Fibroblast of lung (primary cell): Measurements from ENCODE around the gene HIBCH. TPM values are rescaled to one million over a fixed set of nuclear protein-coding genes. Genes with fewer than 3 reads are reported as not detected.
"Not testable (repeated sequence)": the region's sequence is repeated elsewhere in the genome, so short reads cannot be mapped to it uniquely, and the experiment has no call there.

Experiments
- DNase-seq, 2 donors: peaks; one replicate each; pipeline versions ENCODE4 v3.0.0 to v3.0.0-alpha.2; 2010; ENCODE audit warnings: low read depth in 2 of 2
- H2AFZ ChIP-seq: 2 replicates; pipeline ENCODE4 v1.5.1; 2012; ENCODE audit warnings: low read length, control low read depth, inconsistent platforms
- H3K27ac ChIP-seq: 2 replicates; pipeline ENCODE4 v1.5.1; 2011; ENCODE audit warnings: low read length, control low read depth; ENCODE audit not compliant: insufficient read depth
- H3K27me3 ChIP-seq: 2 replicates; pipeline ENCODE4 v1.5.1; 2011; ENCODE audit warnings: mild to moderate bottlenecking, low read length; ENCODE audit not compliant: control insufficient read depth, insufficient read depth
- H3K36me3 ChIP-seq: 2 replicates; pipeline ENCODE4 v1.5.1; 2011; ENCODE audit warnings: low read length; ENCODE audit not compliant: control insufficient read depth, insufficient read depth
- H3K4me1 ChIP-seq: 2 replicates; pipeline ENCODE4 v1.5.1; 2011; ENCODE audit warnings: low read length; ENCODE audit not compliant: control insufficient read depth, insufficient read depth; ENCODE audit errors: extremely low read depth
- H3K4me2 ChIP-seq: 2 replicates; pipeline ENCODE4 v1.5.1; 2011; ENCODE audit warnings: low read length, control low read depth; ENCODE audit not compliant: insufficient read depth; ENCODE audit errors: extremely low read depth
- H3K4me3 ChIP-seq, 4 experiments: fragments of 200-600 bp in 1 of 4; sonication (generic) in 1 of 4; replicated peaks in 1 of 4; 2 replicates each; pipeline ENCODE4 v1.5.1; 2011 to 2016; ENCODE audit warnings: low read length in 4 of 4, low read depth in 3 of 4, mild to moderate bottlenecking in 3 of 4, control low read depth in 2 of 4, inconsistent platforms in 1 of 4, mixed read lengths in 1 of 4; ENCODE audit not compliant: insufficient read depth in 1 of 4; ENCODE audit errors: control extremely low read depth in 1 of 4
- H3K79me2 ChIP-seq: 2 replicates; pipeline ENCODE4 v1.5.1; 2012; ENCODE audit warnings: mild to moderate bottlenecking, low read length, inconsistent platforms; ENCODE audit not compliant: control insufficient read depth, insufficient read depth
- H3K9ac ChIP-seq: 2 replicates; pipeline ENCODE4 v1.5.1; 2011; ENCODE audit warnings: mild to moderate bottlenecking, low read length, control low read depth; ENCODE audit not compliant: insufficient read depth
- H3K9me3 ChIP-seq: 2 replicates; pipeline ENCODE4 v1.5.1; 2012; ENCODE audit warnings: low read depth, low read length; ENCODE audit not compliant: control insufficient read depth, insufficient read depth
- H4K20me1 ChIP-seq: 2 replicates; pipeline ENCODE4 v1.5.1; 2011; ENCODE audit warnings: low read length; ENCODE audit not compliant: control insufficient read depth, insufficient read depth; ENCODE audit errors: extremely low read depth
- EZH2 ChIP-seq: IDR thresholded peaks from 2 replicates; pipeline ENCODE4 v1.5.1; 2012; ENCODE audit warnings: low read length, control low read depth, mild to moderate bottlenecking; ENCODE audit errors: missing control alignments
- polyA plus RNA-seq, 2 donors: library from polyadenylated mRNA; depleted of rRNA in 1 of 2; stranded (reverse) in 1 of 2; unstranded in 1 of 2; fragments of >200 nt; gene quantifications; 2 replicates each; pipeline ENCODE4 v1.2.1, GENCODE V29; 2011 to 2012; ENCODE audit warnings: missing spikeins in 1 of 2
- total RNA-seq: library from RNA; depleted of rRNA; stranded (reverse); fragments of >200 nt; gene quantifications from 2 replicates; pipeline ENCODE4 v1.2.1, GENCODE V29; 2014
- TF ChIP-seq, protein P1 (sequence below), 2 donors: IDR thresholded peaks in 1 of 2; conservative IDR thresholded peaks in 1 of 2; 1 replicate in 1 of 2; 2 replicates in 1 of 2; pipeline ENCODE4 v1.5.1; 2011 to 2012; ENCODE audit warnings: low read length in 2 of 2, control low read depth in 1 of 2, inconsistent platforms in 1 of 2, low read depth in 1 of 2, mild to moderate bottlenecking in 1 of 2

Gene HIBCH
- total and polyA plus RNA-seq, 2 donors (not counting 1 experiment from before 2014, with no cell fraction given) = 14.9 to 19.2 TPM

DNA sequence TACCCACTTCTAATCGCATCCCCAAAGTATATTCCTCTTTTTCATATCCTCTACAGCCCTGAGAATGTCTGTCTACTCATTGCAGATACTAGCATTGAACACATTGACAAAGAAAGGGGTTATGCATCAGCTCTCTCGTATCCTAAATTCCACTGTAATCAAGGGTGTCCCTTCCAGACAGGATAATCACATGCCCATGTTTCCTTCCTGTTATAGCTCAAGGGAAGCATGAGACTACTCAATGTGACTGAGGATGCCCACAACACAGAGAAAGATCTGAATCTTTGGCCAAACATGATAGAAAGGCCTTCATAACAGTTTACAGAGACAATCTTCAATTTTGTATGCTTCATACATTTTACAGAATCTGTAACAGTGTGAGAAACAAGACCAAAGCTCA is 69.2 kb downstream of the HIBCH start:
- Histone ChIP-seq H3K9me3 (no peaks in the 10 kb centered on the region), H3K79me2 (no peaks in the 10 kb centered on the region), H3K9ac (no peak overlapping the region), H3K36me3 (no peaks in the 10 kb centered on the region), H3K4me2 (no peak overlapping the region), H3K27me3 (no peaks in the 10 kb centered on the region), H3K27ac (no peak overlapping the region), H4K20me1 (no peaks in the 10 kb centered on the region), H3K4me1 (no peaks in the 10 kb centered on the region), H2AFZ (no peak overlapping the region), H3K4me3 (no peak overlapping the region)
- TF ChIP-seq EZH2 = no peak
- TF ChIP-seq, protein P1, sequence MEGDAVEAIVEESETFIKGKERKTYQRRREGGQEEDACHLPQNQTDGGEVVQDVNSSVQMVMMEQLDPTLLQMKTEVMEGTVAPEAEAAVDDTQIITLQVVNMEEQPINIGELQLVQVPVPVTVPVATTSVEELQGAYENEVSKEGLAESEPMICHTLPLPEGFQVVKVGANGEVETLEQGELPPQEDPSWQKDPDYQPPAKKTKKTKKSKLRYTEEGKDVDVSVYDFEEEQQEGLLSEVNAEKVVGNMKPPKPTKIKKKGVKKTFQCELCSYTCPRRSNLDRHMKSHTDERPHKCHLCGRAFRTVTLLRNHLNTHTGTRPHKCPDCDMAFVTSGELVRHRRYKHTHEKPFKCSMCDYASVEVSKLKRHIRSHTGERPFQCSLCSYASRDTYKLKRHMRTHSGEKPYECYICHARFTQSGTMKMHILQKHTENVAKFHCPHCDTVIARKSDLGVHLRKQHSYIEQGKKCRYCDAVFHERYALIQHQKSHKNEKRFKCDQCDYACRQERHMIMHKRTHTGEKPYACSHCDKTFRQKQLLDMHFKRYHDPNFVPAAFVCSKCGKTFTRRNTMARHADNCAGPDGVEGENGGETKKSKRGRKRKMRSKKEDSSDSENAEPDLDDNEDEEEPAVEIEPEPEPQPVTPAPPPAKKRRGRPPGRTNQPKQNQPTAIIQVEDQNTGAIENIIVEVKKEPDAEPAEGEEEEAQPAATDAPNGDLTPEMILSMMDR (conservative IDR thresholded peaks at IDR 0.05 in 1 of 2, IDR thresholded peaks at IDR 0.05 in 1 of 2; ENCODE audit: low read depth in 1 of 2, low read length in 2 of 2) = no peak
- no peak for DNase-seq

DNA sequence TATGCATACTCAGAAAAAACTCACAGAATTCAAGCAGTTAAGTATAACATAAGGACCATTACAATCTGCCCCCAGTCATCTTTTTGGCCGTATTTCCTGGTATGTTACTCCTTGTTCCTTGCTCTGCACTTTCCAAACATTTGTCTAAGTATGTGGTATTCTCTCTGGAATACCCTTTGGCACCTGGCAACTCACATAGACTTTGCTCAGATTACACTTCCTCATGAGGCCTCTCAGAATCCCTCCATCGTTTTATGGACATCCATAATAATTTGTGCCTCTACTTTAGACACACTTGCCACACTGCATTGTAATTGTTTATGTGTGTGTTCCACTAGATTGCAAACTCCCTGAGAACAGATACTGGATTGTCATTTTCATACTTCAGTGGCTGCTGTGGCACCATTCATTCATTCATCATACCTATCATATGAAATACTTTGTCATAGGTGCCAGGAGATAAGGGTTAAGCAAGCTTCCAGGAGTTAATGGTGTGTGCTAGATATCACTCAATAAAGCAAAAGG is 84.0 kb downstream of the HIBCH start:
- no peak overlapping the region for H3K27ac ChIP-seq
- no peak overlapping the region for H3K4me3 ChIP-seq
- H3K4me2 ChIP-seq = no peak overlapping the region
- no peak overlapping the region for H3K9ac ChIP-seq
- H3K79me2 ChIP-seq = no peaks in the 10 kb centered on the region
- no peaks in the 10 kb centered on the region for H3K9me3 ChIP-seq
- no peaks in the 10 kb centered on the region for H3K27me3 ChIP-seq
- H4K20me1 ChIP-seq = no peaks in the 10 kb centered on the region
- no peak overlapping the region for H2AFZ ChIP-seq
- H3K36me3 ChIP-seq = no peaks in the 10 kb centered on the region
- no peaks in the 10 kb centered on the region for H3K4me1 ChIP-seq
- DNase-seq = no peak
- TF ChIP-seq, protein P1 (conservative IDR thresholded peaks at IDR 0.05 in 1 of 2, IDR thresholded peaks at IDR 0.05 in 1 of 2; ENCODE audit: low read depth in 1 of 2, low read length in 2 of 2) = no peak
- TF ChIP-seq EZH2 = no peak

DNA sequence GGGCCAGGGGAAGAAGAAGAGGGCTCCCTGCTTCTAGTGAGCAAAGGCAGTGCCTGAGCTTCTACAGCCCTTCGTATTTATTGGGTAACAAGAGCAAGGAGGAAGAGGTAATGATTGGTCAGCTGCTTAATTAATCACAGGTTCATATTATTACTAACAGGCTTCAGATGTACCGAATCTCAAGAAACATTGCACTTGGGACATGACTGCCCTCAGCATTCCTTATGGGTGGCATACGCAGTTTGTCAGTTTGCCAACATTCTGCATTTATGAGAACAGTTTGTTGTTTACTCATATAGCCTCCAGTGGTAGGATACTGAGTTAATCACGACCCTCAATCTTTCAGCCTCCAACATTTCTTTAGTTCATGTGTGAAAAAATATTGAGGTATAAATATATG is 84.5 kb downstream of the HIBCH start:
- H3K4me3 ChIP-seq = no peak overlapping the region
- no peaks in the 10 kb centered on the region for H3K4me1 ChIP-seq
- no peak overlapping the region for H2AFZ ChIP-seq
- TF ChIP-seq EZH2 = no peak
- H3K9ac ChIP-seq = no peak overlapping the region
- H3K27ac ChIP-seq = no peak overlapping the region
- H4K20me1 ChIP-seq = no peaks in the 10 kb centered on the region
- H3K4me2 ChIP-seq = no peak overlapping the region
- no peak for DNase-seq
- H3K36me3 ChIP-seq = no peaks in the 10 kb centered on the region
- H3K79me2 ChIP-seq = no peaks in the 10 kb centered on the region
- H3K9me3 ChIP-seq = no peaks in the 10 kb centered on the region
- no peaks in the 10 kb centered on the region for H3K27me3 ChIP-seq

DNA sequence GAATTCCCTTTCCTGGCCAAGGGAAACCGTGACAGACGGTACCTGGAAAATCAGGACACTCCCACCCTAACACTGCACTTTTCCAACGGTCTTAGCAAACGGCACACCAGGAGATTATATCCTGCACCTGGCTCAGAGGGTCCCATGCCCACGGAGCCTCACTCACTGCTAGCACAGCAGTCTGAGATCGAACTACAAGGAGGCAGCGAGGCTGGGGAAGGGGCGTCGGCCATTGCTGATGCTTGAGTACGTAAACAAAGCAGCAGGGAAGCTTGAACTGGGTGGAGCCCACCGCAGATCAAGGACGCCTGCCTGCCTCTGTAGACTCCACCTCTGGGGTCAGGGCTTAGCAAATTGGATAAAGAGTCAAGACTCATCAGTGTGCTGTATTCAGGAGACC is 95.6 kb downstream of the HIBCH start:
- H3K27ac ChIP-seq, H3K4me2 ChIP-seq, H3K9me3 ChIP-seq, H3K79me2 ChIP-seq, H4K20me1 ChIP-seq, H3K4me1 ChIP-seq, H3K4me3 ChIP-seq, H3K36me3 ChIP-seq, H3K27me3 ChIP-seq, H3K9ac ChIP-seq, H2AFZ ChIP-seq, DNase-seq: not testable (repeated sequence)

DNA sequence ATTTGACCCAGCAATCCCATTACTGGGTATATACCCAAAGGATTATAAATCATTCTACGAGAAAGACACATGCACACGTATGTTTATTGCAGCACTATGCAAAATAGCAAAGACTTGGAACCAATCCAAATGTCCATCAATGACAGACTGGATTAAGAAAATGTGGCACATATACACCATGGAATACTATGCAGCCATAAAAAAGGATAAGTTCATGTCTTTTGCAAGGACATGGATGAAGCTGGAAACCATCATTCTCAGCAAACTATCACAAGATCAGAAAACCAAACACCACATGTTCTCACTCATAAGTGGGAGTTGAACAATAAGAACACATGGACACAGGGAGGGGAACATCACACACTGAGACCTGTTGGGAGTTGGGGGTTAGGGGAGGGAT is 96.9 kb downstream of the HIBCH start:
- not testable (repeated sequence) for H3K4me2 ChIP-seq, H3K79me2 ChIP-seq, H3K9ac ChIP-seq, H3K27ac ChIP-seq, H3K36me3 ChIP-seq, H3K4me1 ChIP-seq, H3K4me3 ChIP-seq, DNase-seq, H4K20me1 ChIP-seq, H3K9me3 ChIP-seq, H3K27me3 ChIP-seq, H2AFZ ChIP-seq
